Purkinje cell (primary cell): ENCODE data around the gene NPTX2. TPM values are rescaled to one million over a fixed set of nuclear protein-coding genes. Genes with fewer than 3 reads are reported as not detected.

ENCODE experiments used
- polyA plus RNA-seq: library from polyadenylated mRNA; unstranded; fragments of >200 nt; fragmentation: Nextera tagmentation; gene quantifications from 2 replicates; pipeline ENCODE4 v1.2.1, GENCODE V29; 2014

NPTX2 gene, protein sequence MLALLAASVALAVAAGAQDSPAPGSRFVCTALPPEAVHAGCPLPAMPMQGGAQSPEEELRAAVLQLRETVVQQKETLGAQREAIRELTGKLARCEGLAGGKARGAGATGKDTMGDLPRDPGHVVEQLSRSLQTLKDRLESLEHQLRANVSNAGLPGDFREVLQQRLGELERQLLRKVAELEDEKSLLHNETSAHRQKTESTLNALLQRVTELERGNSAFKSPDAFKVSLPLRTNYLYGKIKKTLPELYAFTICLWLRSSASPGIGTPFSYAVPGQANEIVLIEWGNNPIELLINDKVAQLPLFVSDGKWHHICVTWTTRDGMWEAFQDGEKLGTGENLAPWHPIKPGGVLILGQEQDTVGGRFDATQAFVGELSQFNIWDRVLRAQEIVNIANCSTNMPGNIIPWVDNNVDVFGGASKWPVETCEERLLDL
- polyA plus RNA-seq, result 0.45 and 15.1 TPM in 2 replicates

GRCh38 chr7:98617051-98617959 lies at the start of gene NPTX2:
NPTX2 (plus strand) TSS chr7:98617285; CDS start chr7:98617462, 177 bp downstream.

Other genes with a start within 250 kb of the NPTX2 start
- not detected in 2 replicates for gene BAIAP2L1, start 216.2 kb upstream of the NPTX2 start, polyA plus RNA-seq